Endothelial cell of umbilical vein (primary cell): ENCODE data around the gene ZNF132. TPM values are rescaled to one million over a fixed set of nuclear protein-coding genes. Genes with fewer than 3 reads are reported as not detected.

Experiments used
- BruUV-seq: library from RNA; stranded (reverse); fragments of 400-500 nt; replicated peaks from 2 replicates; lab custom pipeline; 2021; lab: Mats Ljungman, UMichigan
- CTCF ChIA-PET: fragments of 300-600, 350-600 bp; sonication (Branson Sonifier 250); formaldehyde crosslinking; loops from one replicate; lab custom pipeline; 2021; ENCODE audit warnings: antibody characterized with exemption, inconsistent platforms; lab: Charles Lee
- POLR2A ChIA-PET: fragments of 300-600, 350-600 bp; sonication (Branson Sonifier 250); formaldehyde crosslinking; loops from one replicate; lab custom pipeline; 2021; ENCODE audit warnings: antibody characterized with exemption, inconsistent platforms; lab: Charles Lee
- DNase-seq: peaks from one replicate; pipeline ENCODE4 v3.0.0-alpha.2; 2011; ENCODE audit warnings: low read depth, low spot score
- FAIRE-seq: peaks from 2 replicates; lab custom pipeline; 2011; peaks lifted over from hg19 to GRCh38; lab: Jason Lieb, UNC
- H2AFZ ChIP-seq: 2 replicates; pipeline ENCODE4 v1.6.0; 2012; ENCODE audit warnings: low read depth, low read length, control low read depth, inconsistent platforms
- H3K27ac ChIP-seq: 2 replicates; pipeline ENCODE4 v1.5.1; 2011; ENCODE audit warnings: low read depth, mild to moderate bottlenecking, control low read depth, low read length, moderate library complexity; ENCODE audit not compliant: insufficient read depth
- H3K27me3 ChIP-seq, 2 experiments: 2 replicates each; pipeline versions ENCODE4 v1.6.0 to v1.6.1; 2011; ENCODE audit warnings: low read length in 2 of 2, mixed read lengths in 1 of 2; ENCODE audit not compliant: control insufficient read depth in 2 of 2, insufficient read depth in 2 of 2
- H3K36me3 ChIP-seq, 2 experiments: 2 replicates in 1 of 2; 3 replicates in 1 of 2; pipeline ENCODE4 v1.5.1; 2011; ENCODE audit warnings: low read length in 2 of 2, mild to moderate bottlenecking in 1 of 2, moderate library complexity in 1 of 2; ENCODE audit not compliant: control insufficient read depth in 2 of 2, insufficient read depth in 2 of 2; ENCODE audit errors: extremely low read depth in 1 of 2
- H3K4me1 ChIP-seq: 3 replicates; pipeline ENCODE4 v1.5.1; 2011; ENCODE audit warnings: mild to moderate bottlenecking, low read length; ENCODE audit not compliant: control insufficient read depth, insufficient read depth; ENCODE audit errors: extremely low read depth
- H3K4me2 ChIP-seq: 2 replicates; pipeline ENCODE4 v1.6.1; 2011; ENCODE audit warnings: low read length, control low read depth, mixed read lengths; ENCODE audit not compliant: insufficient read depth
- H3K4me3 ChIP-seq, 3 experiments: fragments of 200-600 bp in 1 of 3; sonication (generic), shearing (Covaris generic) in 1 of 3; replicated peaks in 1 of 3; 2 replicates each; pipeline ENCODE4 v1.5.1; 2011 to 2016; ENCODE audit warnings: control low read depth in 3 of 3, low read length in 3 of 3, mild to moderate bottlenecking in 2 of 3, inconsistent platforms in 1 of 3, low read depth in 1 of 3, moderate library complexity in 1 of 3; ENCODE audit not compliant: insufficient read depth in 1 of 3
- H3K79me2 ChIP-seq: 2 replicates; pipeline ENCODE4 v1.6.0; 2012; ENCODE audit warnings: low read length, inconsistent platforms; ENCODE audit not compliant: control insufficient read depth, insufficient read depth
- H3K9ac ChIP-seq: replicated peaks from 2 replicates; pipeline ENCODE3; 2011; ENCODE audit warnings: low read length, control low read depth; ENCODE audit not compliant: insufficient read depth; ENCODE audit errors: extremely low read depth
- H3K9me1 ChIP-seq: replicated peaks from 3 replicates; pipeline ENCODE4 v1.6.0; 2011; ENCODE audit warnings: mild to moderate bottlenecking, low read length; ENCODE audit not compliant: control insufficient read depth, insufficient read depth; ENCODE audit errors: extremely low read depth
- H3K9me3 ChIP-seq: replicated peaks from 2 replicates; pipeline ENCODE4 v1.5.1; 2012; ENCODE audit warnings: low read length, inconsistent platforms; ENCODE audit not compliant: control insufficient read depth, insufficient read depth
- H4K20me1 ChIP-seq: replicated peaks from 2 replicates; pipeline ENCODE3; 2011; ENCODE audit warnings: mild to moderate bottlenecking, low read length; ENCODE audit not compliant: control insufficient read depth, insufficient read depth; ENCODE audit errors: extremely low read depth
- EZH2 ChIP-seq: IDR thresholded peaks from 2 replicates; pipeline ENCODE4 v1.6.1; 2012; ENCODE audit warnings: borderline replicate concordance, low read depth, mild to moderate bottlenecking, moderate library complexity, low read length, inconsistent platforms; ENCODE audit not compliant: severe bottlenecking
- FOS ChIP-seq: IDR thresholded peaks from 2 replicates; pipeline ENCODE4 v1.6.1; 2011; ENCODE audit warnings: mild to moderate bottlenecking, low read length, moderate library complexity, borderline replicate concordance; ENCODE audit not compliant: insufficient read depth
- GATA2 ChIP-seq: IDR thresholded peaks from 2 replicates; pipeline ENCODE4 v1.7.0; 2011; ENCODE audit warnings: low read depth, mild to moderate bottlenecking, moderate library complexity, mixed read lengths, low read length; ENCODE audit not compliant: insufficient read length, insufficient read depth
- JUN ChIP-seq: IDR thresholded peaks from 2 replicates; pipeline ENCODE4 v1.6.1; 2011; ENCODE audit warnings: borderline replicate concordance, low read depth; ENCODE audit not compliant: insufficient read length, insufficient read depth
- MAX ChIP-seq: IDR thresholded peaks from 2 replicates; pipeline ENCODE4 v1.6.1; 2011; ENCODE audit not compliant: insufficient read depth, insufficient read length
- MYC ChIP-seq: IDR thresholded peaks from one replicate; pipeline ENCODE4 v1.6.1; 2011; ENCODE audit warnings: mild to moderate bottlenecking, low read depth, low read length
- POLR2A ChIP-seq: IDR thresholded peaks from 2 replicates; pipeline ENCODE4 v1.6.1; 2012; ENCODE audit warnings: low read depth, mild to moderate bottlenecking, control low read depth, low read length
- POLR2AphosphoS5 ChIP-seq: IDR thresholded peaks from 2 replicates; pipeline ENCODE4 v1.6.1; 2012; ENCODE audit warnings: low read depth, mild to moderate bottlenecking, control low read depth, low read length, moderate library complexity; ENCODE audit not compliant: insufficient read depth
- dilution Hi-C: fragments of 300-500 bp; cut with MboI; formaldehyde crosslinking; loops from one replicate; pipeline ENCODE4 v1.15.0; 2019; ENCODE audit warnings: low sequenced_read_pairs; ENCODE audit not compliant: extremely low pct_ligation_motif_present
- intact Hi-C: fragments of 100-400 bp; cut with micrococcal nuclease; formaldehyde crosslinking; loops from one replicate; pipeline ENCODE4 v1.10.0; 2022
- polyA plus RNA-seq, 4 experiments: library from polyadenylated mRNA; depleted of rRNA in 3 of 4; stranded (reverse) in 3 of 4; unstranded in 1 of 4; fragments of >200 nt; gene quantifications; 2 replicates each; pipeline versions ENCODE4 v1.2.1 to v1.2.3, GENCODE V29; 2011 to 2012; ENCODE audit warnings: missing spikeins in 1 of 4
- total RNA-seq: library from RNA; stranded (reverse); gene quantifications from 2 replicates; pipeline ENCODE4 v1.2.3, GENCODE V29; 2021
- TF ChIP-seq, protein P1 (sequence below), 2 donors: IDR thresholded peaks; 1 replicate in 1 of 2; 2 replicates in 1 of 2; pipeline ENCODE4 v1.5.1; 2011; ENCODE audit warnings: low read length in 2 of 2, mild to moderate bottlenecking in 2 of 2, moderate library complexity in 2 of 2, control low read depth in 1 of 2, inconsistent platforms in 1 of 2, low read depth in 1 of 2; ENCODE audit not compliant: insufficient read depth in 1 of 2; ENCODE audit errors: extremely low read depth in 1 of 2

Gene ZNF132
- total and polyA plus RNA-seq, 2 donors (not counting 3 experiments of a cell fraction or from before 2014, with no cell fraction given), result 0.54 to 4.2 TPM

DNA sequence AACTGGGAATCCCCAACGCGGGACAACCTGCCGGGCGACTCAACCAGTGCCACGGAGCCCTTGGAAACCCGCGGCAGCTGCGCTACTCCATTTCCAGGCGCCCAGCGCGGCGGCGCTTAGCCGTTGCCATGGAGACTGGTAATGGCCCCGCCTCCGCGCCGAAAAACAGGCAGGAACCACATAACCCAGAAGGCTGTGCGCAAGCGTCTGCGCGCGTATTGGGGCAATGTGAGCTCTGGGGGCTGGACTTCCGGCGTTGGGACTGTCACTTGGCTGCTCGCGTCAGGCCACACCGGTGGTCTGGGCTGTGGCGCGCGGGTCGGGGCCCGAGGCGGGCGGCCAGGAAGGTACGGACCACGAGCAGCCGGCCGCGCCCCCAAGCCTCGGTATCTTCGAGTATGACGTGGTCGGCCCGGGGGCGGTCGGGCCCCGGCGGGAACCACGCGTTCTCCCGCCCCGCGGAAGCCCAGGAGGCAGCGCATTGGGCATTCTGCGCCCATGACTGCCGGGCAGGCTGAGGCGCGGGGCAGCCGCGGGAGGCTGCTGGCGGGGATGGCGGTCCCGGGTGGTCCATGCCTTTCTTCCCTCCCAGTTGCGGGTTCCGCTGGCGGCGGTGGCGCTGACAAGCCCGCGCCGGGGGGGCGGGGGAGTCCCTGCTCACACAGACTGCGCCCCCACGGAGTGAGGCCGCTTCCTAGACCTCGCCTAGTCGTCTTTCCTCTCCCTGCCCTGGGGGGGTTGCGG is 11.6 kb upstream of the ZNF132 start, which contains the start of gene ZNF324B:
ZNF324B (plus strand) TSS at position 265 of the 744 bp plus-strand sequence. CDS start 2,080 bp downstream, outside the sequence.
- intact Hi-C loops, result loop anchor here (1.0 kb wide), 5 partner anchors 11 to 48 kb away; partner anchors contain the start of genes ZNF132, ZNF446 and ZNF584
- H4K20me1 ChIP-seq, result no peaks in the 10 kb centered on the region
- BruUV-seq, result TSS peak; percentile 11
- peak within 1 kb of the TSS; percentile 80 for H2AFZ ChIP-seq
- H3K4me3 ChIP-seq, result peak within 1 kb of the TSS; percentile 33 to 81 (median 62)
- peak within 1 kb of the TSS; percentile 42 for H3K9ac ChIP-seq
- FAIRE-seq (peak; percentile 98), DNase-seq (peak; percentile 95)
- dilution Hi-C loops, result no loop called here
- TF ChIP-seq GATA2 (no peak), POLR2A (peak; percentile 57), POLR2AphosphoS5 (peak; percentile 47), FOS (no peak)
- H3K4me1 ChIP-seq, result peaks cover 3% of the 10 kb centered on the region
- POLR2A ChIA-PET, result no interaction called here
- H3K27ac ChIP-seq, result peak within 1 kb of the TSS; percentile 18
- CTCF ChIA-PET, result interaction anchor here (1.0 to 1.1 kb wide), 2 partner anchors 12 to 68 kb away, joined by 3 to 5 read pairs; partner anchors contain the start of genes ZBTB45 and ZNF132
- H3K9me1 ChIP-seq, result no peaks in the 10 kb centered on the region
- no peaks in the 10 kb centered on the region for H3K9me3 ChIP-seq
- no peaks in the 10 kb centered on the region for H3K27me3 ChIP-seq
- peak within 1 kb of the TSS; percentile 61 for H3K4me2 ChIP-seq
- H3K79me2 ChIP-seq, result no peaks in the 10 kb centered on the region
- H3K36me3 ChIP-seq, result peaks cover 0 to 7% of the 10 kb centered on the region in 2 experiments

DNA sequence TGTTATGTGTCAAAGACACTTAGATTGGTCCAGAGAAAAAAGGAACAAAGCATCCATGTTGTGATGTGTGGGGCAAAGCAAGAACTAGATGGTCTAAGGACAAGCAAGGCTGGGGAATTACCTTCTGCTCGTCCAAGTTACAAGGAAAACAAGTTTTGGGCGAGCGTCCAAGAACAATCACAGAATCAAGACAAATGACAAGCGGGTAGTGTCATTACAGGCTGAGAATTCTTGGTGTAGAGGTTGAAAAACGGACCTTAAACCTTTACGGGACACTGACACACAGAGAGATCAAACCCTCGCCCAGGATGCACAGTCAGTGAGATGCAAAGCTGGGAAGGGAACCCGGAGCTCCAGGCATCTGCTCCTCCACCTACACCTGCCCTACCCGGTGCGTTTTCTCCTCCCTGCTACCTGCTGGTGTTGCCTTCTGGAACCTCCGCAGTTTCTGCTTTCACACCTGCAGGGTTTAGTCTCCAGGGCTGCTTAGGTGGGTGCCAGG is 11.0 kb upstream of the ZNF132 start:
- Histone ChIP-seq H4K20me1 (no peaks in the 10 kb centered on the region), H3K27ac (no peak overlapping the region), H3K4me1 (peaks cover 3% of the 10 kb centered on the region), H3K9me1 (no peaks in the 10 kb centered on the region), H3K4me2 (peak overlapping the region; percentile 61), H2AFZ (peak overlapping the region; percentile 79), H3K27me3 (no peaks in the 10 kb centered on the region), H3K79me2 (no peaks in the 10 kb centered on the region), H3K36me3 (peaks cover 0 to 7% of the 10 kb centered on the region in 2 experiments), H3K9ac (no peak overlapping the region), H3K9me3 (no peaks in the 10 kb centered on the region), H3K4me3 (peak overlapping the region in 2 of 3 experiments; percentile 33 to 81)
- FAIRE-seq, result no peak
- dilution Hi-C loops, result no loop called here
- ChIA-PET POLR2A (no interaction called here), CTCF (interaction anchor here (1.0 to 1.1 kb wide), 2 partner anchors 11 to 69 kb away, joined by 3 to 5 read pairs; partner anchors contain the start of genes ZBTB45 and ZNF132)
- BruUV-seq, result no TSS peak
- intact Hi-C loops, result loop anchor here (1.0 kb wide), 5 partner anchors 11 to 48 kb away; partner anchors contain the start of genes ZNF132, ZNF446 and ZNF584
- TF ChIP-seq MAX (no peak), EZH2 (no peak), POLR2AphosphoS5 (no peak), GATA2 (no peak), POLR2A (no peak), JUN (no peak), FOS (no peak), MYC (no peak)
- TF ChIP-seq, protein P1, sequence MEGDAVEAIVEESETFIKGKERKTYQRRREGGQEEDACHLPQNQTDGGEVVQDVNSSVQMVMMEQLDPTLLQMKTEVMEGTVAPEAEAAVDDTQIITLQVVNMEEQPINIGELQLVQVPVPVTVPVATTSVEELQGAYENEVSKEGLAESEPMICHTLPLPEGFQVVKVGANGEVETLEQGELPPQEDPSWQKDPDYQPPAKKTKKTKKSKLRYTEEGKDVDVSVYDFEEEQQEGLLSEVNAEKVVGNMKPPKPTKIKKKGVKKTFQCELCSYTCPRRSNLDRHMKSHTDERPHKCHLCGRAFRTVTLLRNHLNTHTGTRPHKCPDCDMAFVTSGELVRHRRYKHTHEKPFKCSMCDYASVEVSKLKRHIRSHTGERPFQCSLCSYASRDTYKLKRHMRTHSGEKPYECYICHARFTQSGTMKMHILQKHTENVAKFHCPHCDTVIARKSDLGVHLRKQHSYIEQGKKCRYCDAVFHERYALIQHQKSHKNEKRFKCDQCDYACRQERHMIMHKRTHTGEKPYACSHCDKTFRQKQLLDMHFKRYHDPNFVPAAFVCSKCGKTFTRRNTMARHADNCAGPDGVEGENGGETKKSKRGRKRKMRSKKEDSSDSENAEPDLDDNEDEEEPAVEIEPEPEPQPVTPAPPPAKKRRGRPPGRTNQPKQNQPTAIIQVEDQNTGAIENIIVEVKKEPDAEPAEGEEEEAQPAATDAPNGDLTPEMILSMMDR (IDR thresholded peaks at IDR 0.05; ENCODE audit: extremely low read depth in 1 of 2, insufficient read depth in 1 of 2, low read depth in 1 of 2, low read length in 2 of 2), result no peak
- DNase-seq, result peak; percentile 12
